Caco-2 (cell line): ENCODE results near the gene AKAP6. TPM values are rescaled to one million over a fixed set of nuclear protein-coding genes. Genes with fewer than 3 reads are reported as not detected.

Source experiments
- BruUV-seq: library from RNA; stranded (reverse); fragments of 400-500 nt; replicated peaks from 2 replicates; lab custom pipeline; 2021; lab: Mats Ljungman, UMichigan
- CTCF ChIA-PET: fragments of 300-600 bp; sonication (Branson Sonifier 250); formaldehyde crosslinking; loops from one replicate; lab custom pipeline; 2022; ENCODE audit warnings: antibody characterized with exemption; lab: Charles Lee
- POLR2A ChIA-PET: fragments of 300-600 bp; sonication (Branson Sonifier 250); formaldehyde crosslinking; loops from one replicate; lab custom pipeline; 2022; ENCODE audit warnings: antibody characterized with exemption; lab: Charles Lee
- DNase-seq, 2 experiments: peaks; one replicate each; pipeline versions ENCODE4 v3.0.0 to v3.0.0-alpha.2; 2020 to 2022
- H3K27me3 ChIP-seq: replicated peaks from 2 replicates; pipeline ENCODE4 v1.6.0; 2011; ENCODE audit warnings: low read length; ENCODE audit not compliant: control insufficient read depth, insufficient read depth
- H3K36me3 ChIP-seq: 2 replicates; pipeline ENCODE4 v1.5.1; 2011; ENCODE audit warnings: low read length; ENCODE audit not compliant: control insufficient read depth, insufficient read depth
- H3K4me1 ChIP-seq: fragments of 250-450 bp; sonication (Bioruptor Pico); 2 replicates; pipeline ENCODE4 v1.5.1; 2020; ENCODE audit warnings: mild to moderate bottlenecking
- H3K4me3 ChIP-seq: 2 replicates; pipeline ENCODE4 v1.5.1; 2011; ENCODE audit warnings: low read depth, mild to moderate bottlenecking, control low read depth, low read length
- H3K9me3 ChIP-seq: fragments of 250-450 bp; sonication (Bioruptor Pico); 2 replicates; pipeline ENCODE4 v1.5.1; 2020; ENCODE audit warnings: mild to moderate bottlenecking, moderate library complexity
- H3K27ac Mint-ChIP-seq: one replicate; pipeline ENCODE4 v1.8.0; 2022; ENCODE audit warnings: mixed read lengths; ENCODE audit not compliant: unreplicated experiment
- H3K27me3 Mint-ChIP-seq: one replicate; pipeline ENCODE4 v1.8.0; 2022; ENCODE audit warnings: mixed read lengths; ENCODE audit not compliant: insufficient read depth, unreplicated experiment
- H3K36me3 Mint-ChIP-seq: one replicate; pipeline ENCODE4 v1.8.0; 2022; ENCODE audit warnings: mild to moderate bottlenecking, mixed read lengths; ENCODE audit not compliant: insufficient read depth, unreplicated experiment
- H3K4me1 Mint-ChIP-seq: one replicate; pipeline ENCODE4 v1.8.0; 2022; ENCODE audit warnings: low read depth, mixed read lengths; ENCODE audit not compliant: unreplicated experiment
- H3K4me3 Mint-ChIP-seq: one replicate; pipeline ENCODE4 v1.8.0; 2022; ENCODE audit warnings: mild to moderate bottlenecking, moderate library complexity, mixed read lengths; ENCODE audit not compliant: unreplicated experiment
- H3K9me3 Mint-ChIP-seq: one replicate; pipeline ENCODE4 v1.8.0; 2022; ENCODE audit warnings: mixed read lengths; ENCODE audit not compliant: unreplicated experiment
- CTCF ChIP-seq, 2 experiments: fragments of 200-600 bp in 1 of 2; IDR thresholded peaks; 1 replicate in 1 of 2; 2 replicates in 1 of 2; pipeline versions ENCODE4 v1.5.1 to v1.8.0; 2011 to 2022; ENCODE audit warnings: antibody characterized with exemption in 1 of 2, control low read depth in 1 of 2, inconsistent platforms in 1 of 2, low read depth in 1 of 2, low read length in 1 of 2, mild to moderate bottlenecking in 1 of 2, moderate library complexity in 1 of 2; ENCODE audit not compliant: insufficient read depth in 1 of 2, severe bottlenecking in 1 of 2, unreplicated experiment in 1 of 2
- intact Hi-C: fragments of 100-400 bp; cut with micrococcal nuclease; formaldehyde crosslinking; loops from one replicate; pipeline ENCODE4 v1.10.0; 2022; ENCODE audit not compliant: unreplicated experiment
- total RNA-seq: library from RNA; stranded (reverse); gene quantifications from 2 replicates; pipeline ENCODE4 v1.2.3, GENCODE V29; 2022

The AKAP6 gene
- total RNA-seq, 1 experiment from 2014 or later, result 3.0 TPM

DNA sequence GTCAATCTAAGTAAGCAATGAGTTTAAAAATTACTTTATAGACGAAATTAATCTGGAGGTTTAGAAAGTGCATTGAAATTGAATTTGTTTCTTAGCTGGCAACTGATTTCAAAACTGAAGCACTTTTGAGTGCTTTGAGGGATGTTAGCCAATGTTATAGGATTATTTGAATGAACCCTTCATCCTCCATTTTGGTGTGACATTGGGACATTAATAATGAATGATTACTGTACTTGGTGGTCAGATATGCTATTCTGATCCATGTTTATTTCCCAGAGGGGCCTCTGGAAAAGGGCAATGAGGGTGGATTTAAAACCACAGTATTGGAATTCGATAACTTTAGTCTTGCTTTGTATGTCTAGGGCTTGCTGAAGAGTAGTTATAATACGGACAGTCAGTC, 183.2 kb downstream of the AKAP6 start:
- no peak for DNase-seq
- ChIA-PET POLR2A (no interaction called here), CTCF (interaction anchor here (1.1 kb wide), 1 partner anchor 258 kb away, joined by 3 read pairs; no protein-coding TSS in a partner anchor)
- no peaks in the 10 kb centered on the region for H3K36me3 Mint-ChIP-seq
- no peak overlapping the region for H3K27ac Mint-ChIP-seq
- Histone ChIP-seq H3K27me3 (no peaks in the 10 kb centered on the region), H3K36me3 (no peaks in the 10 kb centered on the region), H3K4me1 (peaks cover 20% of the 10 kb centered on the region), H3K4me3 (no peak overlapping the region), H3K9me3 (no peaks in the 10 kb centered on the region)
- no peaks in the 10 kb centered on the region for H3K9me3 Mint-ChIP-seq
- H3K4me3 Mint-ChIP-seq, result no peak overlapping the region
- H3K27me3 Mint-ChIP-seq, result no peaks in the 10 kb centered on the region
- no TSS peak for BruUV-seq
- intact Hi-C loops, result no loop called here
- no peak for TF ChIP-seq CTCF (IDR thresholded peaks at IDR 0.05; ENCODE audit: insufficient read depth in 1 of 2, low read depth in 1 of 2, low read length in 1 of 2, severe bottlenecking in 1 of 2, unreplicated experiment in 1 of 2)
- H3K4me1 Mint-ChIP-seq, result peaks cover 11% of the 10 kb centered on the region

- no peaks in the 10 kb centered on the region for H3K27me3 Mint-ChIP-seq
- DNase-seq, result no peak
- ChIA-PET CTCF (no interaction called here), POLR2A (no interaction called here)
- Histone ChIP-seq H3K27me3 (no peaks in the 10 kb centered on the region), H3K4me3 (no peak overlapping the region), H3K4me1 (peaks cover 20% of the 10 kb centered on the region), H3K36me3 (no peaks in the 10 kb centered on the region), H3K9me3 (no peaks in the 10 kb centered on the region)
- no peak for TF ChIP-seq CTCF (IDR thresholded peaks at IDR 0.05; ENCODE audit: insufficient read depth in 1 of 2, low read depth in 1 of 2, low read length in 1 of 2, severe bottlenecking in 1 of 2, unreplicated experiment in 1 of 2)
- no peak overlapping the region for H3K4me3 Mint-ChIP-seq
- no peaks in the 10 kb centered on the region for H3K36me3 Mint-ChIP-seq
- intact Hi-C loops, result loop anchor here (1.0 kb wide), 1 partner anchor 40 kb away; no protein-coding TSS in a partner anchor
- no peak overlapping the region for H3K27ac Mint-ChIP-seq
- peaks cover 11% of the 10 kb centered on the region for H3K4me1 Mint-ChIP-seq
- no peaks in the 10 kb centered on the region for H3K9me3 Mint-ChIP-seq
- no TSS peak for BruUV-seq
These were observed 183.7 kb downstream of the AKAP6 start for GRCh38 chr14:32512813-32513212.

GRCh38 chr14:32513571-32514009, 184.5 kb downstream of the AKAP6 start:
- intact Hi-C loops, result loop anchor here (1.0 kb wide), 1 partner anchor 40 kb away; no protein-coding TSS in a partner anchor
- Mint-ChIP-seq H3K9me3 (peaks cover 7% of the 10 kb centered on the region), H3K4me1 (peaks cover 11% of the 10 kb centered on the region), H3K27me3 (no peaks in the 10 kb centered on the region), H3K4me3 (no peak overlapping the region), H3K27ac (no peak overlapping the region), H3K36me3 (no peaks in the 10 kb centered on the region)
- peak; percentile 38 to 48 for TF ChIP-seq CTCF (IDR thresholded peaks at IDR 0.05; ENCODE audit: insufficient read depth in 1 of 2, low read depth in 1 of 2, low read length in 1 of 2, severe bottlenecking in 1 of 2, unreplicated experiment in 1 of 2)
- no peaks in the 10 kb centered on the region for H3K27me3 ChIP-seq
- H3K36me3 ChIP-seq, result no peaks in the 10 kb centered on the region
- no peak for DNase-seq
- POLR2A ChIA-PET, result interaction anchor here (0.6 to 1.0 kb wide), 2 partner anchors 310 to 437 kb away, joined by 3 to 4 read pairs; partner anchors contain the start of gene RNU6-8
- BruUV-seq, result no TSS peak
- H3K4me1 ChIP-seq, result peaks cover 20% of the 10 kb centered on the region
- no peaks in the 10 kb centered on the region for H3K9me3 ChIP-seq
- CTCF ChIA-PET, result interaction anchor here (0.6 to 1.3 kb wide), 10 partner anchors 26 to 579 kb away, joined by 3 to 12 read pairs (median 4); partner anchors contain the start of gene ARHGAP5
- no peak overlapping the region for H3K4me3 ChIP-seq
